GM08714 (cell line): ENCODE measurements around the gene ARHGAP22.

ENCODE experiments used
- H3K4me3 ChIP-seq: fragments of 200-500 bp; sonication (Bioruptor generic); 2 replicates; pipeline ENCODE4 v1.5.1; 2014; ENCODE audit warnings: mild to moderate bottlenecking, low read length, inconsistent platforms
- ZNF274 ChIP-seq: IDR thresholded peaks from 2 replicates; pipeline ENCODE4 v1.6.1; 2012; ENCODE audit warnings: mild to moderate bottlenecking, low read depth, low read length

The ARHGAP22 gene

GRCh38 chr10:48497780-48498770, 106.8 kb downstream of the ARHGAP22 start:
- H3K4me3 ChIP-seq, result no peak overlapping the region
- TF ChIP-seq ZNF274, result no peak

GRCh38 chr10:48496831-48497779, 107.8 kb downstream of the ARHGAP22 start:
- no peak for TF ChIP-seq ZNF274
- no peak overlapping the region for H3K4me3 ChIP-seq

- no peak for TF ChIP-seq ZNF274
- no peak overlapping the region for H3K4me3 ChIP-seq
Observed at GRCh38 chr10:48496105-48496830, 108.6 kb downstream of the ARHGAP22 start.

- no peak for TF ChIP-seq ZNF274
- no peak overlapping the region for H3K4me3 ChIP-seq
Observed at GRCh38 chr10:48495282-48496045, 109.4 kb downstream of the ARHGAP22 start.

GRCh38 chr10:48494611-48495010, 110.3 kb downstream of the ARHGAP22 start:
- no peak overlapping the region for H3K4me3 ChIP-seq
- TF ChIP-seq ZNF274, result no peak

GRCh38 chr10:48494073-48494472, 110.8 kb downstream of the ARHGAP22 start:
- no peak overlapping the region for H3K4me3 ChIP-seq
- TF ChIP-seq ZNF274, result no peak

GRCh38 chr10:48493083-48493871, 111.6 kb downstream of the ARHGAP22 start:
- no peak for TF ChIP-seq ZNF274
- no peak overlapping the region for H3K4me3 ChIP-seq

GRCh38 chr10:48492201-48492600, 112.7 kb downstream of the ARHGAP22 start:
- no peak for TF ChIP-seq ZNF274
- H3K4me3 ChIP-seq, result no peak overlapping the region

GRCh38 chr10:48491392-48492139, 113.3 kb downstream of the ARHGAP22 start:
- TF ChIP-seq ZNF274, result no peak
- no peak overlapping the region for H3K4me3 ChIP-seq

- no peak for TF ChIP-seq ZNF274
- no peak overlapping the region for H3K4me3 ChIP-seq
Observed at GRCh38 chr10:48490946-48491345, 113.9 kb downstream of the ARHGAP22 start.

- TF ChIP-seq ZNF274, result no peak
Observed at GRCh38 chr10:48490571-48490940, 114.3 kb downstream of the ARHGAP22 start.

GRCh38 chr10:48489099-48489498, 115.8 kb downstream of the ARHGAP22 start:
- no peak overlapping the region for H3K4me3 ChIP-seq
- TF ChIP-seq ZNF274, result no peak

More at GRCh38 chr10:48490571-48490940, 114.3 kb downstream of the ARHGAP22 start:
- no peak overlapping the region for H3K4me3 ChIP-seq
